ACHN (cell line): Measurements from ENCODE around the gene PRLH.
"Not testable (repeated sequence)": the region's sequence is repeated elsewhere in the genome, so short reads cannot be mapped to it uniquely, and the experiment has no call there.

Experiments used
- DNase-seq: peaks from one replicate; pipeline ENCODE4 v3.0.0-alpha.2; 2015
- in situ Hi-C: cut with HindIII; loops from 2 replicates; pipeline ENCODE4 v1.10.0; 2017; ENCODE audit warnings: low sequenced_read_pairs, low pct_ligation_motif_present, low pct_unique_long_range_greater_than_20kb

PRLH gene

DNA sequence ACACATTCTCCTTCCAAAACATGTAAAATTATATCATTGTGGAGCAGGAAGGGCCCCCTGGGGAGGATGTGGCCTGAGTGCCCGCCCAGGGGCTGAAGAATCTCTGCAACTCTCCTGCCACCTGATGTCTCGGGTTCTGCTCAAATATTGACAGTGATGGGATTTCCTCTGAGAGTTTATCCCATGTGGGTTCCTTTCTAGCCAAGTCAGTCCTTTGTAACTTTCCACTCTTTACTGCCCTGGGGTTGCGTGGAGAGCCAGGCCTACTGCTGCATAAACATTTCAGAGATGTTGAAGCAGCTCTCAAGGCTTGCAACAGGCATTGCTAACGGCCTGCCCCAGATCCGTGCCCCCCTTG is 28.1 kb downstream of the PRLH start:
- no peak for DNase-seq
- in situ Hi-C loops: no loop called here

DNA sequence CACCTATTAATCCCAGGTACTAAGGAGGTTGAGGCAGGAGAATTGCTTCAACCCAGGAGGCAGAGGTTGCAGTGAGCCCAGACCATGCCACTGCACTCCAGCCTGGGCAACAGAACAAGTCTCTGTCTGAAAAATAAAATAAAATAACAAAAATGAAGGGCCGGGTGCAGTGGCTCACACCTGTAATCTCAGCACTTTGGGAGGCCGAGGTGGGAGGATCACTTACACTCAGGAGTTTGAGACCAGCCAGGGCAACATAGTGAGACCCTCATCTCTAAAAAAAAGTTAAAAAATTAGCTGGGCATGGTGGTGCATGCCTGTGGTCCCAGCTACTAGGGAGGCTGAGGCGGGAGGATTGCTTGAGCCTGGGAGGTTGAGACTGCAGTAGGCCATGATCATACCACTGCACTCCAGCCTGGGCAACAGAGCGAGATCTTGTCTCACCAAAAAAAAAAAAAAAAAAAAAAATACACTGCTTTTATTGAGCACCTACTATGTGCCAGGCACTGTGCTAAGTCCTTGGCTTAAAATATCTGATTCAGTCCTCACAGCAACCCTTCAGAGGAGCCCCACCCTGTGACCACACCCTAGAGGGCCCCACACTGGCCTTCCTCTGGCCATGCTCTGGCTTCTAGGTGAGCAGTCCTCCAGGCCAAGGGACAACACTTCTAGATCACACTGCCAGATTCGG is 29.6 kb downstream of the PRLH start:
- in situ Hi-C loops, DNase-seq: not testable (repeated sequence)

DNA sequence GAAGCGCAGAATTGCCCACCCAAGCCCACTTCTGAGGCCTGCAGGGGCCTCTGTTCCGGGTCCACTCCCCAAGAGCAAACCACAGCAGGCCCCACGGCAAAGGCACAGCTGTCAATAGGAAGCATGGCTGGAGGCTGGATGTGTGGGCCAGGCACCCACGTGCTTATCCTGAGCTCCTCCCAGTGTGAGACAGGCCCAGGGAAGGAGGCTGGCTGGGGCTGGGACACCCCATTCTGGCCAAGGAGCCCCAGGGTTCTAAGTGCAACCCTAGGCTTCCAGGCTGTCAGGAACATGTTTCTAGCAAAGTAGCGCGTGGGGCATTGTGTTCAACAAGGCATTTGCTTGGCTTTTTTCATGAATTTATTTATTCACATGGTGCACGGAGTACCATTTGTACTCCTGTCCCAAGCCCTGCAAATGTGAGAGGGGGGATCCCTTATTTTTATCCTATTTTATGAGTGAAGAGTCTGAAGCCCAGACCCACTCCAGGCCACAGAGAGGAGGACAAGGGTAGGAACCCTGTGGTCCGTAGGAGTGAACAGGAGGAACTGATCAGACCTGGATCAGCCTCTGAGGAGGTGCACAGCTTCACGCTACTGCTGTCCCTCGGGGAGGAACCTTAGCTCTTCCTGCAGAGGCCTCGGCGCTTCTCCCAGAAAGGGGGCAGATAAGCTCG is 30.3 kb downstream of the PRLH start:
- in situ Hi-C loops: no loop called here
- DNase-seq: no peak

DNA sequence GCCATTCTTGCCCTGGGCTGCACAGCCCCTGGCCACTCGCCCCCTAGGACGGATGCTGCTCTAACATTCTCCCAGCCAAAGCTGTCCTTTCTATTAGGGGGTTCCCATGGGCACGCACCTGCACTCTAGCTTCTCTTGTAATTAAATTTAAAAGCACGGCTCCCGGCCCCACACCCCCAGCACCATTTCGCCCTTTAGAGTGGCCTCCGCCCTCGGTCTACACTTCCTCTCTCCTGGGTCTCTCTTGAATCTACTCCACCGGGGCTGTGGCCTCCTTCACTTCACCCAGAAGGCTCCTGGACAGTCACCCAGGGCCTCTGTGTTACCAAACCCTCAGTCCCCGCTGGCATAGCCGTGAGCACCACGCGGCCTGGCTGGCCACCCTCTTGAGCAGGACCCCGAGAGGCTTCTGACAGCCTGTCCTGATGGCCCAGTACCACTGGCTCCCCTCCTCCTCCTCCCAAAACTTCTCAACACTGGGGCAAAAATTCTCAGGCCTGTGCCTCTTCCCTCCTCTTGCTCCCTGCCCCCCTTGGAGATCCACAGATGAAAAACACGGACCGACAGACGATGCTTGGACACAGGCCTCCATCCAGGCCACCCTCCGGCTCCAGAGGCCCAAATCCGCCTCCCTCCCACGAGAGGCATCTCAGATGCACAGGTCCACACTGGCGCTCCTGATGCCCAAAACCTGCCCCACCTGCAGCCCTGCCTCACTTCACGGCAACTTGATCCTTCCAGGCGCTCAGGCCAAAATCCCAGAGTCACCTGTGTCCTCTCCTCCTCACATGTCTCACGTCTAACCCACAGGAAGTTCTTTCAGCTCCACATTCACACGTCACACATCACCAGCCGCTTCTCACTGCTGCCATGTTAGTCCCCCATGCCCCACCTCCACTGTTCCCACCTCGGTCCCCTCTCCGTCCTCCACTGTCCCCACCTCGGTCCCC is 31.1 kb downstream of the PRLH start:
- in situ Hi-C loops: no loop called here

DNA sequence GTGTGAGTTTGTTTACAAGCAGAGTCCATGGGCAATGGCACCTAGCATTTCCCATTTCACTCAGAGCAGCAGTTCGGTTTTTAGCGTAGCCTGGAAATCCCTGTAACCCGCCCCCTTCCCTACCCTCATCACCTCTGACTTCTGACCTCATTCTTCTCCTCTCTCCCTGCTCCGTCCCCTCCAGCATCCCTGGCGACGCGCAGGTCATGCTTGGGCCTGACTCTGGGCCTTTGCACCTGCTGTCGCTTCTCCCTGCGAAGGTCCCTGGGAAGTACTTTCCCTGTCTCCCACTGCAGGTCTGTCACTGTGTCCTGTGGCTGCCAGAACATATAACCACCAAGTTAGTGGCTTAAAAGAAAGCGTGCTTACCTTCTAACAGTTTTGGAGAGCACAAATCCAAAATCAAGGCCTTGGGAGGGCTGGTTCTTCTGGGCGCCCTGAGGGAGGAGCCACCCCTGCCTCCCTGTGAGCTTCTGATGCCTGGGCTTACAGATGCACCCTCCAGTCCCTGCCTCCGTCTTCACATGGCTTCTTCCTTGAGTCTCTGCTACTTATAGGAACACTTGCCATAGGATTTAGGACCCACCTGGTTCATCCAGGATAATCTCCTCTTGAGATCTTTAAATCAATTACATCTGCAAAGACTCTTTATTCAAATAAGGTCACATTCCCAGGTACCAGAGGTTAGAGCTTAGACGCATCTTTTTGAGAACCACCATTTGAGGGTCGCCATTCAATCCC is 32.3 kb downstream of the PRLH start:
- in situ Hi-C loops: no loop called here

More for the DNA sequence above, 31.1 kb downstream of the PRLH start:
- no peak for DNase-seq

DNA sequence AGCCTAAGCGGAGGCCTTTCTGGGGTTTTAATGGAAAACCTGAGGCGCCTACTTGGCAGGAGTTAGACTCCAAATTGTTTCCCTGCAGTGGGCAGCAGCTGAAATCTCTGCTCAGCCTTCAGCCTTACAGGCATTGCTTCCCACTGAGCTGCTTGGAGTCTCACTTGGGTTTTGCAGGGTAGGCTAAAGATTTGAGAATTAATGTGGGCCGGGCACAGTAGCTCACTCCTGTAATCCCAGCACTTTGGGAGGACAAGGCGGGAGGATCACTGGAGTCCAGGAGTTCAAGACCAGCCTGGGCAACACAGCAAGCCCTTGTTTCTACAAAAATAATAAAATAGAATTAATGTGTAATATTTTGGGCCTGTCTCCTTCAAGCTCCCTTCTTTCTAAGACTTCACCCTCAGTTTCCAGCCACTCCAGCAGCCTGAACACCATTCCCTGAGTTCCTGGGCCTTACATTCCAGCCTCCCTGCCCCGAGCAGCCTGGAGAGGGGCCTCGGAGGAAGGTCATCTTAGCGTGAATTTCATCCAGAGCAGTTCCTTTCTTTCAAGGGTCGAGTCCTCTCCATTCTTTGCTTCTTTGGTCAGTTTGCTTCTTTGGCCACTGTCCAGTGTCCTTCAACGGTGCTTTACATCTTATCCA is 33.2 kb downstream of the PRLH start:
- DNase-seq: no peak
- in situ Hi-C loops: no loop called here

More for the DNA sequence above, 32.3 kb downstream of the PRLH start:
- no peak for DNase-seq

DNA sequence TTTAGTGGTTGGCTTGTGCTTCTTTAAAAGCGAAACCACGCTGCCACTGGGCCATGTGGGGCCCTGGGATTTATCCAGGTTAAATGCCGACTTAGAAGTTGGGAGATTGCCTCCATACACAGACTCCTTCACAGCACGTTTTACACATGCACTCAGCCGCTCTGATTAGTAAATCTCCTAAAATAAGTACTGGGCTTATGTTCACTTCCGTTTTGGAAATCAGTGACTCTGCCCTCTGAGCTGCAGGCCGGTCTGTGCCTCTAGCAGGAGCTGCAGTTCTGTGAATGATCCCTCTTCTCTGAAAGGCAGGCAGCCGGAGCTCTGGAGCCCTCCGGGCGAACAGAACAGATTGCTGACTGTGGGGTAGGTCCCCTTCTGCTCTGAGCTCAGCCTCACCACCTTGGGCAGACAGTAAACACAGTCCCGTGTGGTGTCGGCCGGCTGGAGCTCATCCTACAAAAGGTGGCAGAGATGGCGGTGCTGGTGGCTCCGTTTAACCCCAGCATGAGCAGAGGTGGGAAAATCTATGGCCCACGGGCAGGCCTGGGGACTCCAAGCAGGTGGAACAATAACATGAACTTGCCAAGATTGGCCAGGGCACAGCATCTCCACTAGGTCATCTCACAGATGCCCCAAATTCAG is 34.0 kb downstream of the PRLH start:
- no peak for DNase-seq
- in situ Hi-C loops: no loop called here

DNA sequence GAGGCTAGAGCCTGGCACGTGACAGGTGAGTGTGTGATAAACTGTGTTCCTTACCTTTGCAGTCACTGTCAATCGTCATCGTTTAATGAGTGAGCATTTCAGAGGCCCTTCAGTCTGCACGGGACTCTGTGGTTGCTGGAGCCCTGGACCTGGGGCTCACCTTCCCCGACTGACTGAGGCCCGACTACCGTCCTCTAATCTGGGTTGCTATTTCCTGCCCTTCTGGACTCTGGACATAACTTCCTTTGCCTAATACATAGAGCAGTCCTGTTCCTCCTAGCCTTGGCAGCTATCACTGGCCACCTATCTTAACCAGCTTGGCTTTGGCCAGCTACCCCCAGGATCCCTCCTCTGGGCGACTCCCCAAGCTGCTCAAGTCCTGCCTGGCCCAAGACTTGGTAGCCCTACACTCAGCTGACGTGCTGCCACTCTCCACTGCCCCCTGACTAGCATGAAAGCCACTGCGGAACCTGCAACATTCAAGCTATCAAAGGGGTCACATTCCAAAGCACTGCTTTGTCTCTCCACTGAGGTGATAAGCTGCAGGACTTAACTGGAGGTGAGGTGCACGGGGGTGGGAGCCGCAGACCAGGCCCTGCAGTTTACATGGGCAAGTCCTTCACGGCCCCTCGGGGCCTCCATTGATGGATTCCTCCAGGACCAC is 35.2 kb downstream of the PRLH start:
- in situ Hi-C loops: no loop called here
- DNase-seq: no peak

DNA sequence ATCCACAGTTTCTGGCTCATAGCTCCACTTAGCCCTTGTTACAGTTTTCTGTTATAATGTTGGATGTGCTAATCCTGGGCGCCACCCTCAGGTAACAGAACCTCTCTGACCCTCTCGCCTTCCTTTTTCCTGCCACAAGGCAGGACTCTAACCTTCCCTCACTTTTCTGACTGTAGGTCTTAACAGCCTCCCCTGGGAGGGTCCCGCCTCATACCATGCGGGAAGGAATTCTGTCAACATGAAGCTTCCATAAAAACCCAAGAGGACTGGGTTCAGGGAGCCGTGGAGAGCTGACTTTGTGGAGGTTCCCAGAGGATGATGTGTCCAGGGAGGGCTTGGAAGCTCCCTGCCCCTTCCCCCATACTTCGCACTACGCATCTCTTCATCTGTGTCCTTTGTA is 36.0 kb downstream of the PRLH start:
- in situ Hi-C loops: no loop called here
- no peak for DNase-seq

DNA sequence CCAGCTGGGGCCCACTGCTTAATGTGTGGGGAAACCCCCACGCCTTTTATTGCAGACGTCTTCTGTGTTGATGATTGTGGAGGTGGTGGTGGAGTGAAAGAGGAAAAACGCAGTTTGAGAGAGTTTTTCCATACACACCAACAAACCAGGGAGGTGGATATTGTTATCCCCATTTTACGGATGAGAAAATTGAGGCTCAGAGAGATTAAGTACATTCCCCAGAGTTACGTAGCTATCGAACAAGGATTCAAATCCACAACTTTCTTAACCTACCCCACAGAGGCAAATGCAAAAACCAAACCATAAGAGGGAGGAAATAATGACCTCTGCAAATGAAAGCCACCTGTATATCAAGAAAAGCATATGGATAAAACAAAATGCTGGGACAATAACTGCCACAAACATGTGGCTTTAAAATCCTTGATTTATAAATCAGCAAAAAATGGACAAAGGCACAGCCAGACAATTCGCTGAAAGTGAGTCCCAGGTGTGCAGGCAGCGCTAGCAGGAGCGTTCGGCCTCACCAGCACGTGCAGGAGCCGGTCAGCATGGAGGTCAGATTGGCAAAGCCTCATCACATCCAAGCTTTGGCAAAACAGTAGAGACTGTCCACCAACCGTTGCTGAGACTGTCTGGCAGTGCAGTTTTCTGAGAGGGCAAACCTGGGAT is 36.8 kb downstream of the PRLH start:
- DNase-seq: no peak
- in situ Hi-C loops: no loop called here

DNA sequence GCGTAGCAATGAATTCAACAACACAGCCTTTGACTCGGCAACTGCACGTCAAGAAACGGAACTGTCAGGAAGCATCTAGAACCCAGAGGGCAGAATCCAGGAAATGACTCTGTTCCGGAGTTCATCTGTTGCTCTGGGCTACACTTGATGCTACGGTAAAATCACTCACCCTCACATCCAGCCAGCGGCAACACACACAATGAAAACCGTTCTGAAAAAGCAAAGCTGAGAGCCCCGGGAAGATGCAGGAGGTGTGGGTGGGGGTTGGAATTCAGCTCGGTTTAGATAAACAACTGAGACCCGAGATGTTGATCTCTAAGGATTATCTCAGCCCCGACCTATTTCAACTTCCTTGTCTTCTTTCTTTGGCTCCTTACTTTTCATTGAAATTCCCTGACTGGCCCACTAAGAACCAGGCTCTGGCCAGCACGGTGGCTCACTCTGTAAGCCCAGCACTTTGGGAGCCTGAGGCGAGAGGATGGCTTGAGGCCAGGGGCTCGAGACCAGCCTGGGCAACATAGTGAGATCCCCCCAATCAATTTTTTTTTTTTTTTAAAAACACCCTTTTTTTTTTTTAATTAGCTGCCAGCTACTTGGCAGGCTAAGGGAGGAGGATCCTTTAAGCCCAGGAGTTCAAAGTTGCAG is 37.5 kb downstream of the PRLH start:
- no peak for DNase-seq
- in situ Hi-C loops: no loop called here

DNA sequence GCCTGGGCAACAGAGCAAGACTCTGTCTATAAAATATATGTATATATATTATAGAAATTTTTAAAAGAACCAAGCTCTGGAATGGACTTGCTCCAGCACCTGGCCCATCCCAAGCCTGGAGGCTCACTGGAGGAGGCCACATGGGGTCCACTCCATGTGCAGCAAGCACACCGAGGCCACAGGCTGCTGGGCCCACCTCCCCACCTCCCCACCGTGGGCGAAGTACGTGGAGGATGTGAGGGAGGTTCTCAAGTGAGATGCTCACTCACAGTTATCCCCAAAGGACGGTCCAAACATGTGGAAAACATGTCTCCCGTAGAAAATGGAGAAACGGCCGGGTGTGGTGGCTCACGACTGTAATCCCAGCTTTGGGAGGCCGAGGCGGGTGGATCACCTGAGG is 38.0 kb downstream of the PRLH start:
- DNase-seq: no peak
- in situ Hi-C loops: no loop called here

DNA sequence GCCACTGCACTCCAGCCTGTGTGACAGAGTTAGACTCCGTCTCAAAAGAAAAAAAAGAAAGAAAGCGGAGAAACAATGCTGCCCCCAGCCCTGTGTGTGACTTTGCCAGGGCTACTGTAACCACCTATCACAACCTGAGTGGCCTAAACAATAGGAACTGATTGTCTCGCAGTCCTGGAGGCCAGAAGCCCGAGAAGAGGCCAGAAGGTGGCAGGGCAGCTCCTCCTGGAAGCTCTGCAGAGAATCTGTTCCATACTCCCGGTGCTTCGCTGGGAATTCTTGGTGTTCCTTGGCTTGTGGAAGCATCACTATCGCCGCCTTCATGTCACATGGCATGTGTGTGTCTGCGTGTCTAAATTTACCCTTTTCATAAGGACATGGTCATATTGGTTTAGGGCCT is 38.6 kb downstream of the PRLH start:
- DNase-seq: peak; percentile 45
- in situ Hi-C loops: no loop called here

DNA sequence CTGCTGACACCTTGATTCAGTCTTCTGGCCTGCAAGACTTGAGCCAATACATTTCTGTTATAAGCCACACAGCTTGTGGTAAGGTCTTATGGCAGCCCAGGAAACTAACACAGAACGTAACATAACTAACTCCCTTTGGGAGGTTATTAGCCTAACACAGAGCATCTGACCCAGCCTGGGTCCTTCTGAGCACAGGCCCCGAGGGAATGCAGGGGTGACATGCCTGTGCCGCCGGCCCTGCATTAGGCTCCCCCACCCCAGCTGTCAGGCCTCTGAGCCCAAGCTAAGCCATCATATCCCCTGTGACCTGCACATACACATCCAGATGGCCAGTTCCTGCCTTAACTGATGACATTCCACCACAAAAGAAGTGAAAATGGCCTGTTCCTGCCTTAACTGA is 40.1 kb downstream of the PRLH start:
- in situ Hi-C loops, DNase-seq: not testable (repeated sequence)

DNA sequence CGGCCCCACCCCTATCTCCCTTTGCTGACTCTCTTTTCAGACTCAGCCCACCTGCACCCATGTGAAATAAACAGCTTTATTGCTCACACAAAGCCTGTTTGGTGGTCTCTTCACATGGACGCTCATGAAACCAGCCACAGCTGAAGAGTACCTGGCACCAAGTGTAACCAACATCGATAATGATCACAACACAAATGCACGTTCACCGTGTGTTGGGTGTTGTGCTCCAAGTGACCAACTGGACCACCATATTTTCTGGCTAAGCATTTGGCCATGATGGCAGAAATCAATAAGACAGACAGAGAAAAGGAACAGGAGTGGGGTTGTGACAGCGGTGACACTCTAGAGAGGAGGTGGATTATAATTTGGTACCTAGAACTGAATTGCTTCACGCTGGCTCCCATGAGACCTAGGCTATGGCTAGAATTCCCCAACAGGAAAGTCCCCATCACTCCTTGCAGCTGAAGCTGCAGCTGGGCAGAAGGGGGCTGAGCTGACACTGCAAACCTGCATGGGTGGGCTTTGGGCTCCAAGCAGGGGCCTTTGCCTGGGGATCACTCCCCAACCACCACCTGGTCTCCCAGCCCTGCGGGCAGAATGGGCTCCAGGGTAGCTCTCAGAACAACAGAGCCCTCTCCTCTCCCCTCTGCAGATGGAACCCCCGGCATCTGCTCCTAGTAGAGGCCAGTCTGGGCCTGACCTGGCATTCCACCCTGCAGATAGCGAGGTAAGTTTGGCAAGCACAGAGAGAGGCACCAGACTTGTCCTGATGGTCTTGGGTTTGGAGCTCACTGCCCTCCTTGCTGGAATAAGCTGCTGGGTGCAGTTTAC is 46.4 kb downstream of the PRLH start:
- in situ Hi-C loops: no loop called here
- no peak for DNase-seq

DNA sequence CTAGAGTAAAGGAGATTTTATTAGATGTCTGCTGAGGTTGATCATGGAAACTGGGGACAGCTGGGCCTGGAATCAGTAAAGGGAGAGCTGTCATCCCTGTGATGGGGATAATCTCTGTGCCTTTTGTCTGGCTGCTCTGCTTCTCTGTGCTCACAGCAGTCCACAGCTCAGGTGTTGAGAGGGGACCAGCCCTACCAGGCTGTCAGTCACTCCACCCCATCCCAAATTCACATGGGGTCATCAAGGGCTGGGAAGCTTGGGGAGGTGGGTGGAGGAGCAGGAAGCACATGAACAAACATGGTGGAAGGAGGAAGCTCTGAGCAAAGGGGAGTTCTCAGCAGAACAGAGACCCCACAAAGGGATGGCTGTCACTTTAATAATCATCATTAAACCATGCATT is 47.3 kb downstream of the PRLH start:
- DNase-seq: no peak
- in situ Hi-C loops: no loop called here
